NCI-H1694 (cell line): ENCODE measurements around the gene PIMREG.
A peak's percentile ranks its signal among the peaks of the same experiment; 100 is the strongest.

Experiments
- DNase-seq: peaks from one replicate; lab custom pipeline; 2025; lab: John Stamatoyannopoulos, UW

PIMREG gene

GRCh38 chr17:6437956-6438355 lies 6.3 kb upstream of the PIMREG start:
- DNase-seq, result no peak

- DNase-seq, result no peak
Observed at GRCh38 chr17:6439951-6440350, 4.3 kb upstream of the PIMREG start.

DNA sequence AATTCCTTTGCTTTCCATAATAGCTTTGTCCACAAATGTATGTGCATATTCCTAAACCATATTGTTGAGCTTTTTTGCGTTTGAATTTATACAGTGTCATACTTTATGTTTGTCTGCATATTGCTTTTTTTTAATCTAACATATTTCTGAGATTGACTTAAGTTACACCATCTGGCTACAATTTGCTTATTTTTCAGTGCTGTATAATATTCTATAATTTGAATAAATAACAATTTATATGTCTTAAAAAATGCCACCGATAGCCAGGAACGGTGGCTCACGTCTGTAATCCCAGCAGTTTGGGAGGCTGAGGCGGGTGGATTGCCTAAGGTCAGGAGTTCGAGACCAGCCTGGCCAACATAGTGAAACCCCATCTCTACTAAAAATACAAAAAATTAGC lies 1.5 kb upstream of the PIMREG start:
- no peak for DNase-seq

DNA sequence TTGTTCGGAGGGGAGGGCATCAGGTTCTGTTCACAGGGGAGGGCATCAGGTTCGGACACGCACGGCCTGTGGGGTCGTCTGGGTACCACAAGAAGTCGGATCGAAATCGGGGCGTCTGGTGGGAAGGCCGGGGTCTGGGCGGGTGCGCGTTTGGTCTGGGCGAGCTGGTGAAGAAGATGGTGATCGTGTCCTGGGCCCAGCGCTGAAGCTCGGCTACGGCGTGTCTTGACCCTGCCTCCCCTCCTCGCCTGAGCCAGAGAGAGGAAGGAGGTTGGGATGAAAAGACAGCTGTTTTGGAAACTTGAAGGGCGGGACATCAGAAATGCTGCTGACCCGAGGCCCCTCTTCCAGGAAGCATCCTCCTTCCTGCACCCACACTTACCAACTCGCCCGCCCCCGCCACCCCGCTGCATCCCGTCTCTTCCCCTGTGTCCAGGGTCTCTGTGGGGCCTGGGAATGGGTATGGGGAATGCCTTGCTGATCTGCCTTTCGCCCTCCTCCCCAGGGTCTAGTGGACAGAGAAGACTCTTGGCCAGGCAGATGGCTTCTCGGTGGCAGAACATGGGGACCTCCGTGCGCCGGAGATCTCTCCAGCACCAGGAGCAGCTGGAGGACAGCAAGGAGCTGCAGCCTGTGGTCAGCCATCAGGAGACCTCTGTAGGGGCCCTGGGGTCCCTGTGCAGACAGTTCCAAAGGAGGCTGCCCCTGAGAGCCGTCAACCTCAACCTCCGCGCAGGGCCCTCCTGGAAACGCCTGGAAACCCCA lies 498 bp downstream of the PIMREG start:
- no peak for DNase-seq

- DNase-seq, result no peak
Observed at GRCh38 chr17:6446516-6447100, 2.4 kb downstream of the PIMREG start.

- no peak for DNase-seq
Observed at GRCh38 chr17:6448473-6448872, 4.2 kb downstream of the PIMREG start.

DNA sequence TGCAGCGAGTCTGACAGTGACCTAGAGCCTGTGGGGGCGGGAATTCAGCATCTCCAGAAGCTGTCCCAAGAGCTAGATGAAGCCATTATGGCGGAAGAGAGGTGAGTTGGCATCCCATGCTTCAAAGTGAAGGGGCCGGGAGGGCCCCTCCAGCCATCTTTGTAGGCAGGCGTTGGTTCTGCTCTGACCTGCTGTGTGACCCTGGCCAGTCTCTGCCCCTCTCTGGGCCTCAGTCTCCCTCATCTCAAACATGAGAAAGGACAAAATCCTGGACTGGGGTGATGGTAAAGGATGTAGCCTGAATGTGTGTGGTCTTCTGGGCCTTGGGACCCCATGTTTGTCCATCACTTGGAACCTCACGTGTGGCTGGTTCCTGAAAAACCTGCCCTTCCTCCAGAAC lies 5.1 kb downstream of the PIMREG start:
- DNase-seq, result no peak

DNA sequence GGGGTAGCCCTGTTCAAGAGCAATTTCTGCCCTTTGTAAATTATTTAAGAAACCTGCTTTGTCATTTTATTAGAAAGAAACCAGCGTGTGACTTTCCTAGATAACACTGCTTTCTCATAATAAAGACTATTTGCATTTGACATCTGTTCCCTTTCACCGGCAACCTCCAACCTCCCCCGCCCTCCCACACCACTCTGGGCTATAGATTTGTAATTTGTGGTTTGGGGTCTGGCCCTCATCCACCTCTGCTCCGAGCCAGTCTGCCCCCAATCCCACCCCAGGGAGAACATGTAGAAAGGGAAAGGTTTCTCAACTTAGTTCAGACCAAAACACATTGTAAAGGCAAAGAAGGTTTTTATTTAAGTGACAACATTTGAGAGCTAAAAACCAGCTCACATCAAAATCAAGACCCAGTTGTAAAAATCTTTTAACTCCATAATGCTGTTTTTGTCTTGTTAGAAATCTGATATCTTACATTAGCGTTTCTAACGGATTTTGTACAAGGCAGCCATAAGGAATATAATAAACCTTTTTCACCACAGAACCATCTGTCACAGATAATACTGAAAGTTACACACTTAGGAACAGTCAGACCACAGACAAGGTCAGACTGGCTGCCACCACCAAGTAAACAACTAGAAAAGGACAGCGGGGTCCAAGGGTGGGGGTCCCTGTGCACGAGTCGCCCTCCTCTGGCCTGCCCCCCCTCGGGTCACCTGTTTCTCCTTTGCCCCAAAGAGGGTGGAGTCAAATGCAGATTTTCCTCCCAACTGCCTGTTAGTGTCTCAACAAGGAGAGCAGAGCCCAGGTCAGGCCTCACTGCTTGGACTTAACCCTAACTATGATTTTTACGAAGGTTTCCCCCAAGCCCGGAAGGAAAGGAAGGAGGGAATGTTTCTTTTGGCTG lies 6.9 kb downstream of the PIMREG start:
- DNase-seq, result peak; percentile 5

DNA sequence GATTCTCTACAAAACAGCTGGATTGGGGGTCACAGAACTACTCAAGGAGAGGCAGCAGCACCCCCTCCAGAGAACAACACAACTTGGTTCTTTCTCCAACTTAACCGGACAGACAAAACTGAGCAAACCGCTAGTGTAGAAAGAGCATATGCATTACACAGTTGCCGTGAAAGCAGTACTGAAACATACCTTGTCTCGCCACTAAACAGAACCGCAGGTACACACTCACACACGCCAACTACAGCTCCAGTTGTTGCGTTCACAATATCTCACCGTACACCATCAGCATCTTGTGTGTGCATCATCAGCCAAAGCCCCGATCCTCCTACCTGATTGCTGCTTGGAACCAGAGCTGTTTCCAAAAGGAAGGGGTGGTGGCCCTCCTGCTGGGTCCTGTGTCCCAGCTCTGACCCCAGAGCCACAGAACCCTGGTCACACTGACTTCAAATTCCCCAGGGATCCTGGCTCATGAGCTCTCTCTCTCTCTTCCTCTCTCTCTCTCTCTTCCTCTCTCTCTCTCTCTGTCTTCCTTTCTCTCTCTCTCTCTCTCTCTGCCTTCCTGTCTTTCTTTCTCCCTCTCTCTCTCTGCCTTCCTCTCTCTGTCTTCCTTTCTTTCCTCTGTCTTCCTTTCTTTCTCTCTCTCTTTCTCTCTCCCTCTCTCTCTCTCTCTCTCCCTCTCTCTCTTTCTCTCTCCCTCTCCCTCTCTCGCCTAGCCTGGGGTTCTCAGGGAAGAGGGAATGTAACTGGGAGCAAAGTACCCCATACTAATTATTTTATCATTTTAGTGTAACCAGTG lies 8.4 kb downstream of the PIMREG start:
- no peak for DNase-seq

DNA sequence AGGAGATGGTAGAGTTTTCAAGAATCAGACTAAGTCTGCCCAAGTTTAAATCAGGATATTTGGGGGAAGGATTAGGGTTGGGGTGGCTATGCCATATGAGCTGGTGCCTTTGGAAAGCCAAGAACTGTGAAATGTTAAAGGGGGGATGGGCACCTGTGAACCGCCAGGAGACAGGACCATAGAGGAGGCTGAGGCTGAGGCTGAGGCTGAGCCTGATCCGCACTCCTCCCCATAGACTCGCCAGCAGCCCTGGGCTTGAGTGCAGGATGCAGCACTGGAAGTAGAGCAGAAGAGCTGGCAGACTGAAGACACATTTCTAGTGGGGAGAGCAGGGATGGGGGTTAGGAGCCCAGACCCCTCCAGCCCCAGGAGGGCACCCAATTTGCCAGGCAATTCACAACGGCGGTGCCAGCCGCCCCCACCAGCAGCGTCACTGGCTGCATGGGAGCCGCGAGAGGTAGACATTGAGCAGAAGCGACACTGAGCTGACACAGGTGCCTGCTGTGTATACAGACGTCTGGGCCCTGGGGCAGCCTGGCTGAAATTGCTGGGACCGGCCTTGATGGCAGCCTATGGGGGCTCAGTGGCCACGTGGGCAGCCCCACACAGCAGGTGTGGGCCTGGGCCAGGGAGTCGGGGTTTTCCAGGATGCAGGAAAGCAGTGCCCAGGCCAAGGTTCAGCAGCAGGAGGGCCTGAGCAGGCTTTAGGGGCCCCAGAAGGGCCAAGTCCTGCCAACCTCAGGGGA lies 9.2 kb downstream of the PIMREG start:
- DNase-seq, result no peak

- DNase-seq, result no peak
Observed at GRCh38 chr17:6454495-6455320, 10.5 kb downstream of the PIMREG start.

GRCh38 chr17:6455321-6455705 lies 11.1 kb downstream of the PIMREG start:
- no peak for DNase-seq

- no peak for DNase-seq
Observed at GRCh38 chr17:6456321-6456720, 12.1 kb downstream of the PIMREG start.

- DNase-seq, result no peak
Observed at GRCh38 chr17:6456914-6457687, 12.8 kb downstream of the PIMREG start.

DNA sequence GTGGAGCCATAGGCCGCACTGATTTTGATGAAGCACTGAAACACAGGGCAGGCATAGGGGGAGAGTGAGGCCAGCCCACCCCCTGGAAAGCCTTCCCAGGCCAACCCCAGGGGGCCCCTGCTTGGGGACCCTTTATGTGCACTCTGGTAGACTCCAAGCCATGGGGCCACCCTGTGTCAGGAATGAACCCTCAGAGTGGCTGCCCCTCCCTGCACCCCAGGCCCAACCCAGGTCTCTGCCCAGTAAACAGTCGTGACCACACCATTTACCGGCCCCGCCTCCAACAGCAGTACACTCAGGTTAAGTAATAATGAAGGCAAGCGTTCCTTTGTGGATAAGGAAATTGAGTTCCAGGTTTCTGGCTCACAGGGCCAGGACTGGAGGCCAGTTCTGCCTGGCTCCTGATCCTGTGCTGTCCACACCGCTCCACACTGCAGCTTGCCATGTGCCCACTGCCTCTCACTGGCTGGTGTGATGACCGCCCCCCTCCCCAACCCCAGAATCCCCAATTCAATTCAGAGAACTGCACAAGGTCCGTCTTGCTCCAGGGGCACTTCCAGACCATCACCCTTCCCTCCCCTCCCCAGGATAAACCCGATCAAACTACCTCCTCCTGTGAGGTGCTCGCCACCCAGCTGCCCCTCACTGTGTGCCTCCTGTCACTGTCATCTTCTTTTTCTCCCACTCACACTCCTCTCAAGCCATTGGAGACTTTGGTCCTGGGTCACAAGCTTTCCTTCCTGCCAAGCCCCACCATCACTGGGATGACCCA lies 13.6 kb downstream of the PIMREG start:
- no peak for DNase-seq

- no peak for DNase-seq
Observed at GRCh38 chr17:6458460-6458950, 14.2 kb downstream of the PIMREG start.

DNA sequence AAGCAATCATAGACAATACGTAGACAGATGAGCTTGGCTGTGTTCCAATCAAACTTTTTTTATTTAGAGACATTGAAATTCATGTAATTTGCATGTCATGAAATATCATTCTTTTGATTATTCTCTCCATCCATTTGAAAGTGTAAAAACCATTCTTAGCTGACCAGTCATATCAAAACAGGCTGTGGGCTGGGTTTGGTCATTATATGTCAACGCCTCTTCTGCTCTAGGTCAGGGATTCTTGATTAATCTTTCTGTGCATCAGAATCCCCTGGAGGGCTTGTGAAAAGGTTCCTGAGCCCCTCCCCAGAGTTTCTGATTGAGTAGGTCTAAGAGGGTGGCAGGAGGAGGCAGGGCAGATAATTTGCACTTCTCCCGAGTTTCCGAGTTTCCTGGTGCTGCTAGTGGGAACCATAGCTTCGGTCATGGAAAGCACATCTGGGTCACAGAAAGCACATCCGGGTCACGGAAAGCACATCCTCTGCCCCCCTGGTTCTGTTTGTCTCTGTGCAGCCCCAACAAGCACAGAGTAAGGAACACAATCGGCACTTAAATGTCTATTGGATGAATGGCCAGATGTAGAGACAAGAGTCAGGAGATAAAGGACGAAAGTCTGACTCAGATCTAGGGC lies 16.4 kb downstream of the PIMREG start:
- DNase-seq, result no peak

DNA sequence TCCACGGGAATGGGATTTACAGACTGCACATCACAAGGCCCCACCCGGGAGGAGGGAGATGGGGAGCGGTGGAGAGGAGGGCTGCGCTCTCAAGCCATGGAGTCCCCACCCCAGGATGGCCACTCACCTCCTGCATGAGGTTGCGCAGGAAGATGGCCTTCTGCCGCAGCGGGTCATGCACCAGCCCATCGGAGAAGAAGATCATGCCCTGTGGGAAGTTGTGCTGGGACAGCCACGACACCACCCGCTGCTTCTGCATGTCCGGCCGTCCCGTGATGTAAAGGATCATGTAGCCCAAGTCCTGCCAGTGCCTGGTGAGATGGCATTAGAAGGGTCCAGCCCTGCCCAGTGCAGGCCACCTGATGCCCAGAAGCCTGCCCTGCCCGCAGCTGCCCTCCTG lies 17.0 kb downstream of the PIMREG start:
- no peak for DNase-seq
